DOHH2 (cell line): Measurements from ENCODE around the gene PDE6D.

ENCODE experiments used
- EZH2phosphoT487 ChIP-seq: fragments of 200-600 bp; sonication (generic); IDR thresholded peaks from 2 replicates; pipeline ENCODE4 v1.6.1; 2017; ENCODE audit warnings: borderline replicate concordance, mild to moderate bottlenecking, antibody characterized with exemption, low read length, moderate library complexity, mixed read lengths
- TF ChIP-seq, protein P1 (sequence below): fragments of 200-600 bp; sonication (generic); IDR thresholded peaks from one replicate; pipeline ENCODE4 v1.5.1; 2014; ENCODE audit warnings: antibody characterized with exemption, mild to moderate bottlenecking, low read depth, low read length; ENCODE audit not compliant: poor library complexity, severe bottlenecking

GRCh38 chr2:231722721-231723307, 58.3 kb downstream of the PDE6D start:
- TF ChIP-seq, protein P1, sequence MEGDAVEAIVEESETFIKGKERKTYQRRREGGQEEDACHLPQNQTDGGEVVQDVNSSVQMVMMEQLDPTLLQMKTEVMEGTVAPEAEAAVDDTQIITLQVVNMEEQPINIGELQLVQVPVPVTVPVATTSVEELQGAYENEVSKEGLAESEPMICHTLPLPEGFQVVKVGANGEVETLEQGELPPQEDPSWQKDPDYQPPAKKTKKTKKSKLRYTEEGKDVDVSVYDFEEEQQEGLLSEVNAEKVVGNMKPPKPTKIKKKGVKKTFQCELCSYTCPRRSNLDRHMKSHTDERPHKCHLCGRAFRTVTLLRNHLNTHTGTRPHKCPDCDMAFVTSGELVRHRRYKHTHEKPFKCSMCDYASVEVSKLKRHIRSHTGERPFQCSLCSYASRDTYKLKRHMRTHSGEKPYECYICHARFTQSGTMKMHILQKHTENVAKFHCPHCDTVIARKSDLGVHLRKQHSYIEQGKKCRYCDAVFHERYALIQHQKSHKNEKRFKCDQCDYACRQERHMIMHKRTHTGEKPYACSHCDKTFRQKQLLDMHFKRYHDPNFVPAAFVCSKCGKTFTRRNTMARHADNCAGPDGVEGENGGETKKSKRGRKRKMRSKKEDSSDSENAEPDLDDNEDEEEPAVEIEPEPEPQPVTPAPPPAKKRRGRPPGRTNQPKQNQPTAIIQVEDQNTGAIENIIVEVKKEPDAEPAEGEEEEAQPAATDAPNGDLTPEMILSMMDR: no peak
- no peak for TF ChIP-seq EZH2phosphoT487
